ENCODE results near the gene ZNF830.

- no peak for TF ChIP-seq CTCF (IDR thresholded peaks at IDR 0.05)
- TF ChIP-seq EP300 (IDR thresholded peaks at IDR 0.05), result no peak
Measured at GRCh38 chr17:34926661-34927060, 34.7 kb upstream of the ZNF830 start.

Measured in tibial nerve (tissue), 4 donors.